Sigmoid colon (tissue), 4 donors: Measurements from ENCODE around the gene HOXB2.

ENCODE experiments used
- POLR2A ChIP-seq, 2 donors: fragments of 450-650 bp; IDR thresholded peaks; one replicate each; pipeline ENCODE4 v1.6.1; 2016; ENCODE audit warnings: antibody characterized with exemption in 2 of 2, mild to moderate bottlenecking in 2 of 2, moderate library complexity in 2 of 2
- POLR2AphosphoS5 ChIP-seq, 4 donors: sonication (generic); formaldehyde crosslinking; IDR thresholded peaks; one replicate each; pipeline ENCODE4 v1.6.1; 2017; ENCODE audit warnings: antibody characterized with exemption in 4 of 4
- TF ChIP-seq, protein P1 (sequence below), 4 experiments: fragments of 450-650 bp in 3 of 4; fragments of 200-600 bp in 1 of 4; IDR thresholded peaks; one replicate each; pipeline ENCODE4 v1.5.1; 2016 to 2019; ENCODE audit warnings: antibody characterized with exemption in 4 of 4, mild to moderate bottlenecking in 3 of 4, moderate library complexity in 2 of 4

DNA sequence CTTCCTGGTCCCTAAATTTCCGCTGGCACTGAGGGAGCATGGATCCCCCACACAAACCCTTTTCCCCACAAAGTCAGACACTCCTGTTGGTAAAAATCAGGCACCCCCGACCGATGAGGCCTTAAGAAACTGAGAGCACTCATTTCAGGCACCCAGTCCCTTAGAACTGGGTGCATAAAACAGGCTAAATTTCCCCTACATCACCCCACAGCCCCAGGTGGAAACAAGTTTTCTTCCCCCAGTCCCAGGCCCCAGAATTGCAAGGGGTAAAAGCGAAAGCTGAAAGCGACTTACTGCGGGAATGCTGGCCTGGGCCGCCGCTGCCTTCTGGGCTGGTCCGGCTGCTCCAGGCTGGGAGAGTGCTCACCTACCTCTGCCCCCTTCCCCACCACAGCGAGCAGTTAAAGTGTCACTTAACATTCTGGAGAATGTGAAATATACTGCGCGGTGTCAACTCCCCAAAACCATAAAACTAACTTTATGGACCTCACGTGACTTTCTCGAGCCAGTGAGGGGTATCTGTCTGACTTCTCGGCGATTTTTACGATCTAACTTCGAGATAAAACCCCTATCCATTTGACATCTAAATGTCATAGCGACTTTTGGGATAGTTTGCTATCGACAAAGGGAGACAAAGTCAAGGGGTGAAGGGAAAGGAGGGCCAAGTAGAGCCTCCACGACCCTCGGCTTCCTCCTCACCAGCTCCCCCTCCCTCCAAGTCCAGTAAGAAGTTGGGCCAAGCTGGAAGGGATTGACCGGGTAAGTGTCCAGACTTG, 45.1 kb upstream of the HOXB2 start, which contains the start of gene HOXB3:
- peak; percentile 74 to 95 (median 91) for TF ChIP-seq POLR2AphosphoS5 (IDR thresholded peaks at IDR 0.05)
- TF ChIP-seq, protein P1, sequence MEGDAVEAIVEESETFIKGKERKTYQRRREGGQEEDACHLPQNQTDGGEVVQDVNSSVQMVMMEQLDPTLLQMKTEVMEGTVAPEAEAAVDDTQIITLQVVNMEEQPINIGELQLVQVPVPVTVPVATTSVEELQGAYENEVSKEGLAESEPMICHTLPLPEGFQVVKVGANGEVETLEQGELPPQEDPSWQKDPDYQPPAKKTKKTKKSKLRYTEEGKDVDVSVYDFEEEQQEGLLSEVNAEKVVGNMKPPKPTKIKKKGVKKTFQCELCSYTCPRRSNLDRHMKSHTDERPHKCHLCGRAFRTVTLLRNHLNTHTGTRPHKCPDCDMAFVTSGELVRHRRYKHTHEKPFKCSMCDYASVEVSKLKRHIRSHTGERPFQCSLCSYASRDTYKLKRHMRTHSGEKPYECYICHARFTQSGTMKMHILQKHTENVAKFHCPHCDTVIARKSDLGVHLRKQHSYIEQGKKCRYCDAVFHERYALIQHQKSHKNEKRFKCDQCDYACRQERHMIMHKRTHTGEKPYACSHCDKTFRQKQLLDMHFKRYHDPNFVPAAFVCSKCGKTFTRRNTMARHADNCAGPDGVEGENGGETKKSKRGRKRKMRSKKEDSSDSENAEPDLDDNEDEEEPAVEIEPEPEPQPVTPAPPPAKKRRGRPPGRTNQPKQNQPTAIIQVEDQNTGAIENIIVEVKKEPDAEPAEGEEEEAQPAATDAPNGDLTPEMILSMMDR (IDR thresholded peaks at IDR 0.05): no peak
- peak; percentile 50 to 86 for TF ChIP-seq POLR2A (IDR thresholded peaks at IDR 0.05)
